SU-DHL-6 (cell line): Measurements from ENCODE around the gene ZNF185.

Experiments
- H2AFZ ChIP-seq: fragments of 200-600 bp; sonication (generic); 2 replicates; pipeline ENCODE4 v1.6.1; 2014; ENCODE audit warnings: low read depth, mild to moderate bottlenecking, moderate library complexity, mixed read lengths, antibody characterized with exemption, low read length; ENCODE audit not compliant: severe bottlenecking
- H3F3A ChIP-seq: fragments of 200-600 bp; shearing (Covaris generic); 2 replicates; pipeline ENCODE4 v1.6.0; 2016; ENCODE audit warnings: antibody characterized with exemption, mild to moderate bottlenecking; ENCODE audit not compliant: insufficient read depth
- H3K27ac ChIP-seq: fragments of 200-600 bp; sonication (generic); 2 replicates; pipeline ENCODE4 v1.5.1; 2016; ENCODE audit warnings: low read depth, mild to moderate bottlenecking, low read length, moderate library complexity, mixed read lengths
- H3K27me3 ChIP-seq: fragments of 200-600 bp; sonication (generic), shearing (Covaris generic); 2 replicates; pipeline ENCODE4 v1.6.0; 2014; ENCODE audit warnings: mild to moderate bottlenecking, low read length
- H3K36me3 ChIP-seq: fragments of 200-600 bp; sonication (generic); 2 replicates; pipeline ENCODE4 v1.6.1; 2014; ENCODE audit warnings: mild to moderate bottlenecking, low read length, mixed read lengths
- H3K4me2 ChIP-seq: fragments of 300-600, 200-600 bp; shearing (Covaris generic), sonication (generic); 2 replicates; pipeline ENCODE4 v1.6.0; 2014; ENCODE audit warnings: low read length, low read depth, mild to moderate bottlenecking; ENCODE audit not compliant: poor library complexity, severe bottlenecking
- H3K4me3 ChIP-seq: fragments of 200-600 bp; sonication (generic); 2 replicates; pipeline ENCODE4 v1.5.1; 2014; ENCODE audit warnings: antibody characterized with exemption, low read length, mild to moderate bottlenecking, mixed read lengths; ENCODE audit not compliant: insufficient read depth, poor library complexity, severe bottlenecking
- H3K79me2 ChIP-seq: fragments of 200-600 bp; sonication (generic); 2 replicates; pipeline ENCODE4 v1.6.1; 2014; ENCODE audit warnings: mild to moderate bottlenecking, low read length, moderate library complexity; ENCODE audit not compliant: insufficient read depth
- H3K9ac ChIP-seq: fragments of 200-600 bp; sonication (generic); 2 replicates; pipeline ENCODE4 v1.7.0; 2014; ENCODE audit warnings: mild to moderate bottlenecking, low read length
- H3K9me2 ChIP-seq: fragments of 200-600 bp; sonication (generic); replicated peaks from 2 replicates; pipeline ENCODE4 v1.6.1; 2014; ENCODE audit warnings: low read length; ENCODE audit not compliant: insufficient read depth
- H3K9me3 ChIP-seq: fragments of 200-600 bp; sonication (generic); 2 replicates; pipeline ENCODE4 v1.6.1; 2014; ENCODE audit warnings: low read length, mixed read lengths; ENCODE audit not compliant: insufficient read depth
- H4K20me1 ChIP-seq: fragments of 200-600 bp; sonication (generic); 2 replicates; pipeline ENCODE4 v1.6.1; 2014; ENCODE audit warnings: low read depth, mild to moderate bottlenecking, antibody characterized with exemption, low read length, moderate library complexity, mixed read lengths
- CTCF ChIP-seq: fragments of 200-600 bp; sonication (generic); IDR thresholded peaks from one replicate; pipeline ENCODE4 v1.5.1; 2017; ENCODE audit warnings: antibody characterized with exemption, mild to moderate bottlenecking, low read length, moderate library complexity; ENCODE audit not compliant: insufficient read depth, poor library complexity, severe bottlenecking
- EZH2phosphoT487 ChIP-seq: fragments of 200-600 bp; sonication (generic), shearing (Covaris generic); conservative IDR thresholded peaks from 2 replicates; pipeline ENCODE4 v1.6.1; 2018; ENCODE audit warnings: mild to moderate bottlenecking, antibody characterized with exemption, low read length, moderate library complexity, mixed read lengths

ZNF185 gene

DNA sequence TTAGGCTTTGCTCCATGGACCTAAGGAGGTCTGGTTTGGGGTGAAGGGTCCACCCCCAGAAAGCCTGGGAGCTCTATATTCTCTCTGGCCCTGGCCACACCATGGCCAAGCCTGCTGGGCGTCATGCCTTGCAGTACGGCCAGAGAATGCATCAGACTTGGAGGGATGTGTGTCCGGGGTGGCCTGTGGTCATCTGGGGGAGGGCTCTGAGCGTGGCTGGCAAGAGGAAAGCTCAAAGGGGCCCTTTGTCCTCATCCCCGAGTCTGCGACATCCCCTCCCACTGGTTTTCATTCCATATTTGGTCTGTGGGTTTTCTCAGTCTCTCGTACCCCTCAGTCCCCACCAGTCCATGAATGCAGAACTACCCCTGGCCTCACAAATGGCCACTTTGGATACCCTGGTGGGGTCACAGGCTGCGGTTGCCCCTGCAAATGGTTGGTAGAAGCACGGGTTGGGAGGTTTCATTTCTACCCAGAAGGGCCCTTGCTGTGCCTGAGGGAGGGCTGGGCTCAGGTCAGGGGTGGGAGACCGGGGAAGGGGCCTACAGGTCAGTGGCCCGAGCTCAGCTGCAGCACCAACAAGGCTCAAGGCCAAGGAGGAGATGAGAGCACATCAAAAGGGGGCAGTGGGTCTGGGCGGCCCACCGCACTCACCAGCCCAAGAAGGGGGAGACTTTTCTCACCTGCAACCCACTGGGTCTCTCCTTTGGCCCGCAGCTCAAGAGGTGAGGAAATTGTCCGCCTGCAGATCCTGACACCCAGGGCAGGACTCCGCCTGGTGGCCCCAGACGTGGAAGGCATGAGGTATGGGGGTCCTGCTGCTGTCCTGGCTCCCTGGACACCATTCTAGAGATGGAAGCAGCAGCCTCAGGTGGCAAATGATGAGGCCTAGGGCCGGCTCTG, 30.2 kb downstream of the ZNF185 start:
- H3K4me2 ChIP-seq = no peak overlapping the region
- no peaks in the 10 kb centered on the region for H3K27me3 ChIP-seq
- H3K36me3 ChIP-seq = no peaks in the 10 kb centered on the region
- H3K9ac ChIP-seq = no peak overlapping the region
- no peaks in the 10 kb centered on the region for H3K9me3 ChIP-seq
- no peak overlapping the region for H2AFZ ChIP-seq
- TF ChIP-seq CTCF (no peak), EZH2phosphoT487 (no peak)
- no peaks in the 10 kb centered on the region for H3K79me2 ChIP-seq
- H3K4me3 ChIP-seq = no peak overlapping the region
- H3F3A ChIP-seq = no peaks in the 10 kb centered on the region
- no peak overlapping the region for H3K27ac ChIP-seq
- H4K20me1 ChIP-seq = no peaks in the 10 kb centered on the region
- H3K9me2 ChIP-seq = no peaks in the 10 kb centered on the region

DNA sequence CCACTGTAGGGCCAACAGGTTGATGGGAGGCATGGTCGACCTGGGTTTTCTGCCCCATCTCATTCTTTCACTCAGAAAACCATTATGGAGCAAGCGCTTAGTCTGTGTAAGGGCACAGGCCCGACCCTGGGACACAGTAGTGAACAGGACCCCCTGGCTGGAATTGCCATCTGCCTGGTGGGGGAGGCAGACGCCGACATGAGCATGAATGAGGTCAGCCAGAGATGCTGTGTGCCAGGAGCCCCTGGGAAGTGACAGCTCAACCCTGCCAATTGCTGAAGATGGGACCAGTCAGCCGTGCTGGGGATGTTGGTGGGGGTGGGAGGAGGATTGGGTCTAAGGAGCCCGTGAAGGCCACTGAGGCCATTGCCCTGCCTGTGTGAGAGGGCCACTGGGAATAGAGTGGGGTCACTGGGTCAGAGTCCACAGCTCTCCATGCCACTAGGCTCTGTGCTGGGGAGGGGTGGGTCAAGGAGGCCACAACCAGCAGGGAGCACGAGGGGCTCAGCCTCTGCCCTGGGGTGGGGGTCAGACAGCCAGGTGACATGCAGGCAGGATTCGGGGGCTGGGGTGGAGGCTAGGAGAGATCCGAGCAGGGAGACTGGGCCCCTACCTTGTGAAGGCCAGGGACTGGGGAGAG, 31.0 kb downstream of the ZNF185 start:
- TF ChIP-seq CTCF (no peak), EZH2phosphoT487 (no peak)
- Histone ChIP-seq H4K20me1 (no peaks in the 10 kb centered on the region), H3K9ac (no peak overlapping the region), H3K27ac (no peak overlapping the region), H3K27me3 (no peaks in the 10 kb centered on the region), H2AFZ (no peak overlapping the region), H3K4me2 (no peak overlapping the region), H3K4me3 (no peak overlapping the region), H3K9me3 (no peaks in the 10 kb centered on the region), H3K79me2 (no peaks in the 10 kb centered on the region), H3K36me3 (no peaks in the 10 kb centered on the region), H3K9me2 (no peaks in the 10 kb centered on the region), H3F3A (no peaks in the 10 kb centered on the region)

GRCh38 chrX:152929898-152930297, 32.0 kb downstream of the ZNF185 start:
- Histone ChIP-seq H2AFZ (no peak overlapping the region), H3K4me2 (no peak overlapping the region), H3K9me3 (no peaks in the 10 kb centered on the region), H3K4me3 (no peak overlapping the region), H3K9me2 (no peaks in the 10 kb centered on the region), H3K9ac (no peak overlapping the region), H3F3A (no peaks in the 10 kb centered on the region), H3K27me3 (no peaks in the 10 kb centered on the region), H3K36me3 (no peaks in the 10 kb centered on the region), H3K27ac (no peak overlapping the region), H4K20me1 (no peaks in the 10 kb centered on the region), H3K79me2 (no peaks in the 10 kb centered on the region)
- TF ChIP-seq CTCF (no peak), EZH2phosphoT487 (no peak)
